GM21528 (cell line): ENCODE measurements around the gene FBXW4.
"Not testable (repeated sequence)": the region's sequence is repeated elsewhere in the genome, so short reads cannot be mapped to it uniquely, and the experiment has no call there.

Experiments
- ATAC-seq: cut with Tn5 transposase; IDR thresholded peaks from one replicate; pipeline ENCODE4 v1.9.1; 2021; ENCODE audit warnings: mild to moderate bottlenecking, moderate library complexity; ENCODE audit not compliant: unreplicated experiment, low FRiP score

FBXW4 gene

GRCh38 chr10:101593331-101593730 lies 101.6 kb downstream of the FBXW4 start:
- not testable (repeated sequence) for ATAC-seq

GRCh38 chr10:101588879-101589278 lies 106.1 kb downstream of the FBXW4 start:
- ATAC-seq: no peak

GRCh38 chr10:101587725-101588653 lies 107.0 kb downstream of the FBXW4 start, which contains the start of the genes DPCD and POLL:
DPCD (plus strand) TSS chr10:101588321; CDS start chr10:101588337, 16 bp downstream.
POLL (minus strand) TSS chr10:101588257; CDS start chr10:101587360, 897 bp downstream.
- peak; percentile 96 for ATAC-seq

- ATAC-seq: no peak
These were observed 109.1 kb downstream of the FBXW4 start for GRCh38 chr10:101585841-101586240.

- ATAC-seq: no peak
These were observed 114.2 kb downstream of the FBXW4 start for GRCh38 chr10:101580486-101581399.

GRCh38 chr10:101579516-101579870 lies 115.5 kb downstream of the FBXW4 start:
- ATAC-seq: no peak

- ATAC-seq: no peak
These were observed 116.0 kb downstream of the FBXW4 start for GRCh38 chr10:101578803-101579515.

GRCh38 chr10:101578192-101578591 lies 116.8 kb downstream of the FBXW4 start:
- no peak for ATAC-seq

GRCh38 chr10:101577121-101577871 lies 117.7 kb downstream of the FBXW4 start:
- no peak for ATAC-seq

GRCh38 chr10:101576211-101576863 lies 118.6 kb downstream of the FBXW4 start:
- ATAC-seq: no peak

GRCh38 chr10:101575580-101576210 lies 119.3 kb downstream of the FBXW4 start:
- ATAC-seq: no peak

GRCh38 chr10:101575091-101575490 lies 119.9 kb downstream of the FBXW4 start:
- no peak for ATAC-seq

GRCh38 chr10:101573885-101574753 lies 120.9 kb downstream of the FBXW4 start:
- ATAC-seq: no peak

- ATAC-seq: no peak
These were observed 122.2 kb downstream of the FBXW4 start for GRCh38 chr10:101572785-101573184.

GRCh38 chr10:101572126-101572525 lies 122.8 kb downstream of the FBXW4 start:
- no peak for ATAC-seq

GRCh38 chr10:101571271-101571925 lies 123.6 kb downstream of the FBXW4 start:
- no peak for ATAC-seq
